ENCODE results near the gene YWHAQ.

Gene YWHAQ

GRCh38 chr2:9655441-9656269 is 24.9 kb upstream of the YWHAQ start:
- DNase-seq (ENCODE audit: low read depth, low spot score) = peak; percentile 46

- DNase-seq (ENCODE audit: low read depth, low spot score) = no peak
These were observed 23.8 kb upstream of the YWHAQ start for GRCh38 chr2:9654452-9655100.

- DNase-seq (ENCODE audit: low read depth, low spot score) = no peak
These were observed 22.9 kb upstream of the YWHAQ start for GRCh38 chr2:9653485-9654271.

- DNase-seq (ENCODE audit: low read depth, low spot score) = no peak
These were observed 22.2 kb upstream of the YWHAQ start for GRCh38 chr2:9652898-9653479.

- no peak for DNase-seq (ENCODE audit: low read depth, low spot score)
These were observed 21.5 kb upstream of the YWHAQ start for GRCh38 chr2:9652267-9652666.

- no peak for DNase-seq (ENCODE audit: low read depth, low spot score)
These were observed 19.5 kb upstream of the YWHAQ start for GRCh38 chr2:9650119-9650821.

- DNase-seq (ENCODE audit: low read depth, low spot score) = no peak
These were observed 18.5 kb upstream of the YWHAQ start for GRCh38 chr2:9649261-9649660.

- no peak for DNase-seq (ENCODE audit: low read depth, low spot score)
These were observed 18.0 kb upstream of the YWHAQ start for GRCh38 chr2:9648821-9649220.

GRCh38 chr2:9647884-9648283 is 17.1 kb upstream of the YWHAQ start:
- DNase-seq (ENCODE audit: low read depth, low spot score) = no peak

- no peak for DNase-seq (ENCODE audit: low read depth, low spot score)
These were observed 15.6 kb upstream of the YWHAQ start for GRCh38 chr2:9646196-9647030.

- DNase-seq (ENCODE audit: low read depth, low spot score) = no peak
These were observed 13.8 kb upstream of the YWHAQ start for GRCh38 chr2:9644603-9645002.

GRCh38 chr2:9644021-9644420 is 13.2 kb upstream of the YWHAQ start:
- DNase-seq (ENCODE audit: low read depth, low spot score) = no peak

GRCh38 chr2:9641641-9642040 is 10.8 kb upstream of the YWHAQ start:
- DNase-seq (ENCODE audit: low read depth, low spot score) = no peak

- no peak for DNase-seq (ENCODE audit: low read depth, low spot score)
These were observed 9.8 kb upstream of the YWHAQ start for GRCh38 chr2:9640403-9641104.

GRCh38 chr2:9639740-9640343 is 9.0 kb upstream of the YWHAQ start:
- no peak for DNase-seq (ENCODE audit: low read depth, low spot score)

GRCh38 chr2:9639000-9639602 is 8.3 kb upstream of the YWHAQ start:
- no peak for DNase-seq (ENCODE audit: low read depth, low spot score)

- no peak for DNase-seq (ENCODE audit: low read depth, low spot score)
These were observed 7.7 kb upstream of the YWHAQ start for GRCh38 chr2:9638532-9638931.

GRCh38 chr2:9637330-9637729 is 6.5 kb upstream of the YWHAQ start:
- DNase-seq (ENCODE audit: low read depth, low spot score) = no peak

- no peak for DNase-seq (ENCODE audit: low read depth, low spot score)
These were observed 3.3 kb upstream of the YWHAQ start for GRCh38 chr2:9634133-9634532.

All from activated CD4-positive, CD25-positive, alpha-beta regulatory T cell treated with anti-CD3 and anti-CD28 coated beads, Interleukin-2, amount 50 U/mL, for 16 hours (primary cell).